ENCODE results near the gene TMC2. TPM values are rescaled to one million over a fixed set of nuclear protein-coding genes. Genes with fewer than 3 reads are reported as not detected.

TMC2 gene
- total and polyA plus RNA-seq, 2 of the 8 experiments (the other 6 are each of a cell fraction or from before 2014, with no cell fraction given) = not detected

DNA sequence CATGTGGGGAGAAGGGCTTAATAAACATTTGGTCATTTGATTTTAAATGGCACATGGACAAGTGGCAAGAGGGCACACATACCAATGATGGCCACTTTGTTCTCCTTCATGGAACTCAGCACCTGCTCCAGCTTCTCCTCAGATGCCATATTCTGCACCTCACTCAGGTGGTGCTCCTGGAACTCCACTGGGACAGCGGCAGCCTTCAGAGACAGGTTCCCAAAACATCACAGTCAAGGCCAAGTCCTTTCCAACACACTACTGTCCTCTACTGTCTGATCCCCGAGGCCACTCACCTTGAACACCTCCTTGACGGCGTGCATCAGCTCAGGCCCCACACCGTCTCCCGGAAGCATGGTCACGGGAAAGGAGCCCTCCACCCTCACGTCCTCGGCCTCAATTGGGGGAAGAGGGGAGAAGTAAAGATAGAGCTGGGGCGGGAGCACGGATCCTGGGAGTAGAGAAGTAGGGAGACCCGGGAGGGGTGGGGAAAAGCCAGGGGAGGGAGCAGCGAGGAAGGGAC lies 127.1 kb downstream of the TMC2 start:
- POLR2A ChIA-PET (ENCODE audit: partially characterized antibody) = interaction anchor here (1.2 to 28.5 kb wide), 8 partner anchors 9 to 540 kb away, joined by 3 to 463 read pairs (median 6); partner anchors contain the start of genes NOP56, PTPRA and SNRPB
- no peak overlapping the region for H2AFZ ChIP-seq (ENCODE audit: low read length)

More for the DNA sequence above, 127.1 kb downstream of the TMC2 start:
- H3K18ac ChIP-seq (ENCODE audit: extremely low read depth, low read length) = no peak overlapping the region
- CTCF ChIA-PET (ENCODE audit: partially characterized antibody) = interaction anchor here (1.1 to 1.3 kb wide), 3 partner anchors 8 to 68 kb away, joined by 3 to 6 read pairs (median 5); no protein-coding TSS in a partner anchor
- peaks cover 0 to 10% of the 10 kb centered on the region in 2 experiments; a peak in 2 of 4 replicates for H3K79me2 ChIP-seq (ENCODE audit: control insufficient read depth in 1 of 2, insufficient read depth in 2 of 2, low read length in 2 of 2)
- peak overlapping the region; percentile 81 for H4K91ac ChIP-seq (replicated peaks; ENCODE audit: insufficient read length, low read length)
- H4K8ac ChIP-seq (ENCODE audit: extremely low read depth, insufficient read depth, low read length) = peak overlapping the region; percentile 98
- H2BK20ac ChIP-seq (ENCODE audit: low read length) = no peak overlapping the region
- peak overlapping the region; percentile 78 for H3K27ac ChIP-seq (ENCODE audit: low read depth, low read length)
- no peak overlapping the region for H2BK12ac ChIP-seq (ENCODE audit: low read depth, low read length)
- H3K4me2 ChIP-seq (ENCODE audit: insufficient read depth in 1 of 2, low read depth in 2 of 2, low read length in 2 of 2) = peak overlapping the region; percentile 81 to 100
- H2AK5ac ChIP-seq (ENCODE audit: low read depth, low read length) = no peak overlapping the region
- DNase-seq (ENCODE audit: low read depth in 1 of 2, low spot score in 2 of 2) = no peak
- H4K20me1 ChIP-seq (replicated peaks in 1 of 2; ENCODE audit: control insufficient read depth in 1 of 2, insufficient read depth in 2 of 2, low read length in 2 of 2) = peaks cover 0 to 8% of the 10 kb centered on the region in 2 experiments
- no peaks in the 10 kb centered on the region for H3K9me3 ChIP-seq (ENCODE audit: insufficient read depth in 2 of 2, low read depth in 1 of 2, low read length in 1 of 2)
- no peak overlapping the region for H2BK15ac ChIP-seq (ENCODE audit: low read length)
- H3K79me1 ChIP-seq (ENCODE audit: low read depth, low read length) = peaks cover 3% of the 10 kb centered on the region; the same call in 1 of the 2 replicates
- H2BK5ac ChIP-seq (ENCODE audit: low read depth, low read length) = peak overlapping the region; percentile 61; the same call in 1 of the 2 replicates
- peak overlapping the region; percentile 27 for H3K4ac ChIP-seq (replicated peaks; ENCODE audit: insufficient read length, low read depth, low read length)
- H3K23me2 ChIP-seq (ENCODE audit: low read depth, low read length) = peaks cover 5% of the 10 kb centered on the region; the same call in 1 of the 2 replicates
- H2BK120ac ChIP-seq (replicated peaks; ENCODE audit: low read depth, low read length) = no peak overlapping the region
- FAIRE-seq = no peak
- H4K5ac ChIP-seq (ENCODE audit: insufficient read length, low read depth, low read length) = peak overlapping the region; percentile 49
- H3K14ac ChIP-seq (ENCODE audit: insufficient read length) = no peak overlapping the region
- no peaks in the 10 kb centered on the region; a peak in 2 of 7 replicates for H3K27me3 ChIP-seq (replicated peaks in 1 of 4; ENCODE audit: control insufficient read depth in 3 of 4, extremely low read depth in 1 of 4, insufficient read depth in 3 of 4, low read length in 3 of 4)
- H3K9ac ChIP-seq (replicated peaks in 1 of 4; ENCODE audit: extremely low read depth in 1 of 4, low read depth in 3 of 4, low read length in 3 of 4) = peak overlapping the region; percentile 76 to 92 (median 82)
- H3K56ac ChIP-seq (replicated peaks; ENCODE audit: insufficient read length, low read depth, low read length) = no peak overlapping the region
- peak overlapping the region; percentile 93 to 96 (median 96) for H3K4me3 ChIP-seq (ENCODE audit: extremely low read depth in 1 of 4, insufficient read depth in 2 of 4, low read depth in 3 of 4, low read length in 4 of 4)
- peaks cover 2 to 37% (median 22%) of the 10 kb centered on the region in 4 experiments; a peak in 7 of 8 replicates for H3K36me3 ChIP-seq (ENCODE audit: control insufficient read depth in 2 of 4, insufficient read depth in 4 of 4, low read length in 3 of 4)
- peaks cover 0 to 4% (median under 1%) of the 10 kb centered on the region in 4 experiments; a peak in 3 of 7 replicates for H3K4me1 ChIP-seq (replicated peaks in 1 of 4; ENCODE audit: control insufficient read depth in 3 of 4, insufficient read depth in 4 of 4, low read length in 3 of 4)
- TF ChIP-seq POLR2AphosphoS5 (IDR thresholded peaks at IDR 0.05; ENCODE audit: low read depth, low read length) (no peak), SIRT6 (IDR thresholded peaks at IDR 0.05; ENCODE audit: low read length) (no peak), PHF8 (conservative IDR thresholded peaks at IDR 0.05; ENCODE audit: low read depth, low read length) (no peak), YY1 (IDR thresholded peaks at IDR 0.05; ENCODE audit: low read depth, low read length) (no peak), RFX5 (IDR thresholded peaks at IDR 0.05; ENCODE audit: borderline replicate concordance, low read depth, low read length) (no peak), POU5F1 (IDR thresholded peaks at IDR 0.05; ENCODE audit: low read depth, low read length) (no peak)
- H3K23ac ChIP-seq (ENCODE audit: insufficient read length) = no peak overlapping the region
- WGBS, 2 experiments (ENCODE audit: extremely low coverage in 1 of 2, insufficient coverage in 1 of 2, insufficient read length in 1 of 2, insufficient replicate concordance in 2 of 2, low coverage in 1 of 2, low lambda C conversion rate in 2 of 2, missing lambda C conversion rate in 1 of 2) = 20% methylated on average over 11 of the region's 13 CpGs; no CpG with 5 or more reads in 1 of the 2 experiments

Data from H1 (cell line).